ENCODE measurements around the gene RAB3GAP2. TPM values are rescaled to one million over a fixed set of nuclear protein-coding genes. Genes with fewer than 3 reads are reported as not detected.
"Not testable (repeated sequence)": the region's sequence is repeated elsewhere in the genome, so short reads cannot be mapped to it uniquely, and the experiment has no call there.

The RAB3GAP2 gene
- polyA plus RNA-seq, 1 experiment = 43.6 TPM

DNA sequence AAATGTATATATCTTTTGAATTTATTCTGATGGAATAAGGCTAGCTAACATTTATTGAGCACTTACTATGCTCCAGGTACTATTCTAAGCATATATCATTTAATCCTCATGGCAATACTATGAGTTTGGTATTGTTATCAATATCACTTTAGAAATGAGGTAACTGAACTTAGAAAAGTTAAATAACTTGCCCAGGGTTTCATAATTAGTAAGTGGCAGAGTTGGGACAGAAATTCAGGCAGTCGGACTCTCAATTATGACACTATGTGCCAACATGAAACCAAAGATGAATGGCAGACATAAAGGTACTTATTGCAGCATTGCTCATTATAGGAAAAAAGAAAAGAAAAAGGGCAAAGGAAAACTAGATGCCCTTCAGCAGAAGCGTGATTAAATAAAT, 48.2 kb downstream of the RAB3GAP2 start:
- POLR2A ChIA-PET = no interaction called here
- no peak overlapping the region for H3K4me3 ChIP-seq (ENCODE audit: low read depth, low read length)
- no peaks in the 10 kb centered on the region for H3K9me3 ChIP-seq (ENCODE audit: control insufficient read depth, insufficient read depth, low read length)
- H3K27me3 ChIP-seq (ENCODE audit: control insufficient read depth, insufficient read depth, low read length) = no peaks in the 10 kb centered on the region
- CTCF ChIA-PET = no interaction called here
- H3K27ac ChIP-seq (ENCODE audit: low read depth, low read length) = no peak overlapping the region
- no peak for TF ChIP-seq CTCF (IDR thresholded peaks at IDR 0.05; ENCODE audit: low read depth, low read length)
- DNase-seq (ENCODE audit: low read depth, low spot score) = no peak

DNA sequence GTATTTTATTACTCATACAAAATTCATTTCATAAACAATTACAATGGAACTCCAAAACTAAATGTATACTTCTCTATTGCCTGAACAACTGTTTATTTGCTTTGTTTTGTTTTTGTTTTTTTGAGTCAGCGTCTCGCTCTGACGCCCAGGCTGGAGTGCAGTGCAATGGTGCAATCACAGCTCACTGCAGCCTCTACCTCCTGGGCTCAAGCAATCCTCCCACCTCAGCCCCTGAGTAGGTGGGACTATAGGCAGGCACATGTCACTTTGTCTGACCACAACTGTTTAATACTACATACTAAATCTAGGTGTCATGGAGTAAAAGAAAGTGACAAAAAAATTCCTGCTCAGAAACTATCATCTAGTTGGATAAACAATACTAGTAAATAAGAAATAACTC, 49.3 kb downstream of the RAB3GAP2 start:
- no peak for TF ChIP-seq CTCF (IDR thresholded peaks at IDR 0.05; ENCODE audit: low read depth, low read length)
- no peaks in the 10 kb centered on the region for H3K9me3 ChIP-seq (ENCODE audit: control insufficient read depth, insufficient read depth, low read length)
- no peak overlapping the region for H3K4me3 ChIP-seq (ENCODE audit: low read depth, low read length)
- no peak for DNase-seq (ENCODE audit: low read depth, low spot score)
- POLR2A ChIA-PET = no interaction called here
- CTCF ChIA-PET = no interaction called here
- no peaks in the 10 kb centered on the region for H3K27me3 ChIP-seq (ENCODE audit: control insufficient read depth, insufficient read depth, low read length)
- no peak overlapping the region for H3K27ac ChIP-seq (ENCODE audit: low read depth, low read length)

DNA sequence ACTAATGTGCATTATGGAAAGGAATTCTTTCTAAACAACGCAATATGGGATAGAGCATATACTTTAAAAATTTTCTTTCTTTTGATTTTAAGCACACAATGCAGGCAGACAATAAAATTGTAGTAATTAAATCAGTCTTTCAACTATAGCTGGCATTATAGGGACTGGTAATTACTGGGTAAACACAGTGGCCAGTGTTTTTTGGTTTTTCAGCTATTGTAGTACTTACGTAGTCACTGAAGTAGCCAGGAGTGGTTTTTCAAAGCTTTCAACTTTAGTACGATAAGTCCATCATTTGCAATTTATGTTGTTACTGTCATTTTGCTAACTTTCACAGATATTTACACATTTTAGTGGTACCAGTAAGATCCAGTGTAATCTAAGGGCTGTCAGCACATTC, 50.6 kb downstream of the RAB3GAP2 start:
- ChIA-PET POLR2A (no interaction called here), CTCF (no interaction called here)
- Histone ChIP-seq H3K27ac (ENCODE audit: low read depth, low read length) (no peak overlapping the region), H3K27me3 (ENCODE audit: control insufficient read depth, insufficient read depth, low read length) (no peaks in the 10 kb centered on the region), H3K4me3 (ENCODE audit: low read depth, low read length) (no peak overlapping the region), H3K9me3 (ENCODE audit: control insufficient read depth, insufficient read depth, low read length) (no peaks in the 10 kb centered on the region)
- no peak for DNase-seq (ENCODE audit: low read depth, low spot score)
- no peak for TF ChIP-seq CTCF (IDR thresholded peaks at IDR 0.05; ENCODE audit: low read depth, low read length)

DNA sequence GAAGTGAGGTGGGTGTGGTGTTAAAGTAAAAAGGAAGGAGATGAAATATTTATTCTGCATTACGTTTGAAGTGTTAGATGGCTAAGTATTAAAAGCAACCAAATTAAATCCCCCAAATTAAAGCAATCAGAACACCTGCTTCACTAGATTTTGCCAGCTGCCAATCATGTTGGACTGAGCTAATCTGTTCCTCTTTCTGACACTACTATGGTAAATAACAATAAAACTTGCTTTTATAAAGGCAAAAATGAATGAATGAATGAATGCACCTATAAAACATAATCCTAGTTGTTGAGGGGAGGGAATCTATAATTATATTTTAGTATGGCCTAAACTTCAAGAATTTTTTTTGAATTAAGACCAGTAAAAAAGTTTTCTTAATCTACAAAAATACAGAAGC, 51.0 kb downstream of the RAB3GAP2 start:
- ChIA-PET CTCF (no interaction called here), POLR2A (no interaction called here)
- Histone ChIP-seq H3K4me3 (ENCODE audit: low read depth, low read length) (no peak overlapping the region), H3K9me3 (ENCODE audit: control insufficient read depth, insufficient read depth, low read length) (no peaks in the 10 kb centered on the region), H3K27me3 (ENCODE audit: control insufficient read depth, insufficient read depth, low read length) (no peaks in the 10 kb centered on the region), H3K27ac (ENCODE audit: low read depth, low read length) (no peak overlapping the region)
- TF ChIP-seq CTCF (IDR thresholded peaks at IDR 0.05; ENCODE audit: low read depth, low read length) = no peak
- DNase-seq (ENCODE audit: low read depth, low spot score) = no peak

GRCh38 chr1:220220699-220221040, 51.6 kb downstream of the RAB3GAP2 start:
- not testable (repeated sequence) for H3K27ac ChIP-seq (ENCODE audit: low read depth, low read length); H3K27me3 ChIP-seq (ENCODE audit: control insufficient read depth, insufficient read depth, low read length); H3K4me3 ChIP-seq (ENCODE audit: low read depth, low read length); DNase-seq (ENCODE audit: low read depth, low spot score); H3K9me3 ChIP-seq (ENCODE audit: control insufficient read depth, insufficient read depth, low read length)
- ChIA-PET CTCF (interaction anchor here (0.7 kb wide), 1 partner anchor 513 kb away, joined by 3 read pairs; no protein-coding TSS in a partner anchor), POLR2A (interaction anchor here (0.6 kb wide), 1 partner anchor 251 kb away, joined by 5 read pairs; no protein-coding TSS in a partner anchor)
